SK-N-SH treated with all-trans-retinoic acid at 6 μM for 48 hours (cell line): ENCODE data around the gene ARRDC3.

Experiments used
- ATAC-seq: fragments of 200-7000 bp; cut with Tn5 transposase; 3 replicates; pipeline ENCODE4 v1.9.1; 2020; ENCODE audit warnings: mild to moderate bottlenecking, moderate library complexity
- BACH2 ChIP-seq: fragments of 250-450 bp; sonication (Bioruptor Pico); IDR thresholded peaks from 2 replicates; pipeline ENCODE4 v1.9.0; 2021; ENCODE audit warnings: mild to moderate bottlenecking, borderline replicate concordance
- CSDC2 ChIP-seq: fragments of 250-450 bp; sonication (Bioruptor Pico); IDR thresholded peaks from 2 replicates; pipeline ENCODE4 v1.5.0; 2020; ENCODE audit warnings: mild to moderate bottlenecking, moderate library complexity
- ESRRG ChIP-seq: fragments of 250-450 bp; sonication (Bioruptor Pico); IDR thresholded peaks from 2 replicates; pipeline ENCODE4 v1.6.1; 2021; ENCODE audit warnings: mild to moderate bottlenecking
- GLIS3 ChIP-seq: fragments of 250-450 bp; sonication (Bioruptor Pico); IDR thresholded peaks from 2 replicates; pipeline ENCODE4 v1.5.0; 2020; ENCODE audit warnings: mild to moderate bottlenecking, moderate library complexity
- ISL1 ChIP-seq: fragments of 250-450 bp; sonication (Bioruptor Pico); IDR thresholded peaks from 2 replicates; pipeline ENCODE4 v2.1.2; 2022; ENCODE audit warnings: mild to moderate bottlenecking, moderate library complexity
- OSR1 ChIP-seq: fragments of 250-450 bp; sonication (Bioruptor Pico); IDR thresholded peaks from 2 replicates; pipeline ENCODE4 v1.8.0; 2022; ENCODE audit warnings: moderate library complexity, mild to moderate bottlenecking, inconsistent platforms
- PPARA ChIP-seq: fragments of 250-450 bp; sonication (Bioruptor Pico); IDR thresholded peaks from 2 replicates; pipeline ENCODE4 v1.5.0; 2020; ENCODE audit warnings: mild to moderate bottlenecking, borderline replicate concordance
- RARB ChIP-seq: fragments of 250-450 bp; sonication (Bioruptor Pico); IDR thresholded peaks from 2 replicates; pipeline ENCODE4 v1.8.0; 2021; ENCODE audit warnings: mild to moderate bottlenecking, moderate library complexity
- SNAI2 ChIP-seq: fragments of 250-450 bp; sonication (Bioruptor Pico); IDR thresholded peaks from 2 replicates; pipeline ENCODE4 v1.5.0; 2020; ENCODE audit warnings: mild to moderate bottlenecking, moderate library complexity
- TCF4 ChIP-seq: fragments of 250-450 bp; sonication (Bioruptor Pico); IDR thresholded peaks from 2 replicates; pipeline ENCODE4 v1.8.0; 2021; ENCODE audit warnings: mild to moderate bottlenecking, moderate library complexity, borderline replicate concordance
- TOX ChIP-seq: fragments of 250-450 bp; sonication (Bioruptor Pico); IDR thresholded peaks from 2 replicates; pipeline ENCODE4 v1.8.0; 2021; ENCODE audit warnings: mild to moderate bottlenecking, moderate library complexity, borderline replicate concordance
- ZC3H10 ChIP-seq: fragments of 250-450 bp; sonication (Bioruptor Pico); IDR thresholded peaks from 2 replicates; pipeline ENCODE4 v1.5.1; 2021; ENCODE audit warnings: mild to moderate bottlenecking, moderate library complexity
- ZFP3 ChIP-seq: fragments of 250-450 bp; sonication (Bioruptor Pico); IDR thresholded peaks from 2 replicates; pipeline ENCODE4 v1.5.0; 2020; ENCODE audit warnings: mild to moderate bottlenecking, moderate library complexity
- ZNF565 ChIP-seq: fragments of 450-650 bp; formaldehyde crosslinking; conservative IDR thresholded peaks from 2 replicates; pipeline ENCODE4 v1.5.0; 2020; ENCODE audit warnings: low read depth, mild to moderate bottlenecking, moderate library complexity
- ZNF8 ChIP-seq: fragments of 450-650 bp; formaldehyde crosslinking; IDR thresholded peaks from 2 replicates; pipeline ENCODE4 v1.5.0; 2020; ENCODE audit warnings: mild to moderate bottlenecking, moderate library complexity
- TF ChIP-seq, protein P1 (sequence below): fragments of 250-450 bp; sonication (Bioruptor Pico); IDR thresholded peaks from 2 replicates; pipeline ENCODE4 v1.5.1; 2020; ENCODE audit warnings: low read depth, mild to moderate bottlenecking, moderate library complexity
- TF ChIP-seq, protein P2 (sequence below): fragments of 250-450 bp; sonication (Bioruptor Pico); IDR thresholded peaks from 2 replicates; pipeline ENCODE4 v1.8.0; 2020; ENCODE audit warnings: mild to moderate bottlenecking, moderate library complexity, borderline replicate concordance
- TF ChIP-seq, protein P3 (sequence below): fragments of 250-450 bp; sonication (Bioruptor Pico); IDR thresholded peaks from 2 replicates; pipeline ENCODE4 v1.5.0; 2020; ENCODE audit warnings: mild to moderate bottlenecking, moderate library complexity
- TF ChIP-seq, protein P4 (sequence below): fragments of 250-450 bp; sonication (Bioruptor Pico); IDR thresholded peaks from 2 replicates; pipeline ENCODE4 v1.5.1; 2021; ENCODE audit warnings: mild to moderate bottlenecking, moderate library complexity

The ARRDC3 gene

DNA sequence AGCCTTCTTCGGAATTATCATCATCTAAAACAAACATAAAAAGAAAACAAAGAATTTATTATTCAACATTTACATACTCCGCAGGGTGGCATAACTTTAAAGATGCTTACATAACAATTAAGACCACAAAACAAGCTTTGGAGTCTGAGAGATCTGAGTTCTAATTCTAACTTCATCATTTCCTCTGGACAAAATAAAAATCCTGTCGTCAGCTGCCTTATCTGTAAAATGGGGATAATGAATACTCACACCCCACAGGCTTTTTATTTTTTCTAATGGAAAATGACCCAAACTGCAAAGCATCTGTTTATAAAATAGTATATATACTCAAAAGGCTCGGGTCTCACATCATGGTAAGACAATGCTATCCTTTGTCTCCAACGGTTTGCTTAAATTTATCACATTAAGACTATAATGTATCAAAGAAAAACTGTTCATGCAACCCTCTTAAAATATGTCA lies 4.3 kb downstream of the ARRDC3 start:
- TF ChIP-seq GLIS3 = no peak
- no peak for TF ChIP-seq CSDC2 (CRISPR knock-in tag)
- TF ChIP-seq, protein P1, sequence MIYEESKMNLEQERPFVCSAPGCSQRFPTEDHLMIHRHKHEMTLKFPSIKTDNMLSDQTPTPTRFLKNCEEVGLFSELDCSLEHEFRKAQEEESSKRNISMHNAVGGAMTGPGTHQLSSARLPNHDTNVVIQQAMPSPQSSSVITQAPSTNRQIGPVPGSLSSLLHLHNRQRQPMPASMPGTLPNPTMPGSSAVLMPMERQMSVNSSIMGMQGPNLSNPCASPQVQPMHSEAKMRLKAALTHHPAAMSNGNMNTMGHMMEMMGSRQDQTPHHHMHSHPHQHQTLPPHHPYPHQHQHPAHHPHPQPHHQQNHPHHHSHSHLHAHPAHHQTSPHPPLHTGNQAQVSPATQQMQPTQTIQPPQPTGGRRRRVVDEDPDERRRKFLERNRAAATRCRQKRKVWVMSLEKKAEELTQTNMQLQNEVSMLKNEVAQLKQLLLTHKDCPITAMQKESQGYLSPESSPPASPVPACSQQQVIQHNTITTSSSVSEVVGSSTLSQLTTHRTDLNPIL (CRISPR knock-in tag) = no peak
- TF ChIP-seq ZNF8 (CRISPR knock-in tag) = no peak
- TF ChIP-seq ZNF565 (CRISPR knock-in tag) = no peak
- TF ChIP-seq ESRRG (CRISPR knock-in tag) = no peak
- TF ChIP-seq, all 23 proteins: peak for 0
- ATAC-seq = no peak

DNA sequence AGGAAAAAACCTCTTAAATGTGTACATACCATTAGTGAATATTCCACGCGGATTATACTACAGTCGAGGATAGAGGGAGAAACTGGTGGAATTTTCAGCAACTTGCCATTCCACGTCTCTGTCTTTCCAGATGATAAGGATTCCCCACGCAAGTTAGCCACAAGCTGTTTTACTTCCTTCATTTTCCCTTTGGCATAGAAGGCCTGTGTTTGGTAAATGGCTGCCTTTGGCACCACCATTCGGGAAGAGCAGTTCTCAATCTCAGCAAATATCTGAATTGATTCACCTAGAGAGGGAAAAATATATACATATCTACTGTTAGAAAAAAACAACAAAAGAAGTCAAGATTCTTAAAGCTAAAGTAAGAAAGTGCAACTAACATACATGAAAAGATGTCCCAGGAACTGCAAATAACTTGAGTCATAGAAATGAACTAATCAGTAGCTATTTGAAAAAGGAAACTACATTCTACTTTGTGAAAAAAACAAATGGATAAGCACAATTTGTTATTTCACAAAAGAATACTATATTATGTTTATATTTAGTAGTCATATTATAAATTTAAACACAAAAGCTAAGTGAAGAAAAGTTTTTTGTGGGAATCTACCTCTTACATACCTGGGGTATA lies 8.1 kb downstream of the ARRDC3 start:
- no peak for ATAC-seq
- TF ChIP-seq ZFP3 (CRISPR knock-in tag) = no peak
- TF ChIP-seq TCF4 (CRISPR knock-in tag) = no peak
- no peak for TF ChIP-seq ESRRG (CRISPR knock-in tag)
- TF ChIP-seq, protein P2, sequence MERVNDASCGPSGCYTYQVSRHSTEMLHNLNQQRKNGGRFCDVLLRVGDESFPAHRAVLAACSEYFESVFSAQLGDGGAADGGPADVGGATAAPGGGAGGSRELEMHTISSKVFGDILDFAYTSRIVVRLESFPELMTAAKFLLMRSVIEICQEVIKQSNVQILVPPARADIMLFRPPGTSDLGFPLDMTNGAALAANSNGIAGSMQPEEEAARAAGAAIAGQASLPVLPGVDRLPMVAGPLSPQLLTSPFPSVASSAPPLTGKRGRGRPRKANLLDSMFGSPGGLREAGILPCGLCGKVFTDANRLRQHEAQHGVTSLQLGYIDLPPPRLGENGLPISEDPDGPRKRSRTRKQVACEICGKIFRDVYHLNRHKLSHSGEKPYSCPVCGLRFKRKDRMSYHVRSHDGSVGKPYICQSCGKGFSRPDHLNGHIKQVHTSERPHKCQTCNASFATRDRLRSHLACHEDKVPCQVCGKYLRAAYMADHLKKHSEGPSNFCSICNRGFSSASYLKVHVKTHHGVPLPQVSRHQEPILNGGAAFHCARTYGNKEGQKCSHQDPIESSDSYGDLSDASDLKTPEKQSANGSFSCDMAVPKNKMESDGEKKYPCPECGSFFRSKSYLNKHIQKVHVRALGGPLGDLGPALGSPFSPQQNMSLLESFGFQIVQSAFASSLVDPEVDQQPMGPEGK (CRISPR knock-in tag) = no peak
- TF ChIP-seq ZC3H10 (CRISPR knock-in tag) = no peak
- no peak for TF ChIP-seq BACH2

DNA sequence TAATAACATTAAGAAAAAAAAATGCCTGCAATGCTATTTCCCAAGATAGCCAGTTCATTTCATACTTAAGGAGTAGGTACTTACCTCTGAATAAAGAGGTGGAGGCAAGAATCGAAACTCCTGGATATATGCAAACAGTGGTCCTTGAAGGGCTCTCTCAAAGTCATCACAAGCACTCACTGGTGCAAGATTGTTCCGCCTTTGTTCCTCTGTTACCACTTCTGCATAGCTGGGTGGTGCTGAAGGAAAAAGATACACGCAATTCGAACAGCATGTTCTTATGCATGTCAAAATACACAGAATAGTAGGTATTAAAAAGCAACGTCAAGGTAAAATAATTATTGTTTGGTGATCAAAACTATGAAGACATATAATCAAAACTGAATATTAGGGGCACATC lies 9.5 kb downstream of the ARRDC3 start:
- TF ChIP-seq ZC3H10 (CRISPR knock-in tag) = no peak
- TF ChIP-seq, protein P1 (CRISPR knock-in tag) = no peak

DNA sequence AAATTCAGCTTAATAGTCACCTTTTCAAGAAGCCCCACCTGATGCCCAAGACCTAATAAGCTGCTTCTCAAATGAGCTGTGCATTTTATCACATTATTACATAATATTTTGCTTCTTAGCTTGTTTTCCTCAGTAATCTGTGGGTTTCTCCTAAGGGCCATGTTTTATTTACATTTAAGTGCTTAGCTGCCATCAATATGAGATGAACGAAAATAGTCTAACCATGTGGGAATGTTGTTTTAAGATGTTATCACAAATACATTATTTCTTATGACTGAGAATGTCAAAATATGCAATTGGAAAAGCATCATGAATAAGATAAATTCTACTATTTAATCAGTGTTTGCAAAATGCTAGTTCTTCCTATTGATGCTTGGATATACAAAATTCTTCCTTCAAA lies 10.1 kb downstream of the ARRDC3 start:
- TF ChIP-seq ISL1 (CRISPR knock-in tag) = peak; percentile 34; the same call in 1 of the 2 replicates
- TF ChIP-seq, protein P3, sequence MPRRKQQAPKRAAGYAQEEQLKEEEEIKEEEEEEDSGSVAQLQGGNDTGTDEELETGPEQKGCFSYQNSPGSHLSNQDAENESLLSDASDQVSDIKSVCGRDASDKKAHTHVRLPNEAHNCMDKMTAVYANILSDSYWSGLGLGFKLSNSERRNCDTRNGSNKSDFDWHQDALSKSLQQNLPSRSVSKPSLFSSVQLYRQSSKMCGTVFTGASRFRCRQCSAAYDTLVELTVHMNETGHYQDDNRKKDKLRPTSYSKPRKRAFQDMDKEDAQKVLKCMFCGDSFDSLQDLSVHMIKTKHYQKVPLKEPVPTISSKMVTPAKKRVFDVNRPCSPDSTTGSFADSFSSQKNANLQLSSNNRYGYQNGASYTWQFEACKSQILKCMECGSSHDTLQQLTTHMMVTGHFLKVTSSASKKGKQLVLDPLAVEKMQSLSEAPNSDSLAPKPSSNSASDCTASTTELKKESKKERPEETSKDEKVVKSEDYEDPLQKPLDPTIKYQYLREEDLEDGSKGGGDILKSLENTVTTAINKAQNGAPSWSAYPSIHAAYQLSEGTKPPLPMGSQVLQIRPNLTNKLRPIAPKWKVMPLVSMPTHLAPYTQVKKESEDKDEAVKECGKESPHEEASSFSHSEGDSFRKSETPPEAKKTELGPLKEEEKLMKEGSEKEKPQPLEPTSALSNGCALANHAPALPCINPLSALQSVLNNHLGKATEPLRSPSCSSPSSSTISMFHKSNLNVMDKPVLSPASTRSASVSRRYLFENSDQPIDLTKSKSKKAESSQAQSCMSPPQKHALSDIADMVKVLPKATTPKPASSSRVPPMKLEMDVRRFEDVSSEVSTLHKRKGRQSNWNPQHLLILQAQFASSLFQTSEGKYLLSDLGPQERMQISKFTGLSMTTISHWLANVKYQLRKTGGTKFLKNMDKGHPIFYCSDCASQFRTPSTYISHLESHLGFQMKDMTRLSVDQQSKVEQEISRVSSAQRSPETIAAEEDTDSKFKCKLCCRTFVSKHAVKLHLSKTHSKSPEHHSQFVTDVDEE = no peak
- ATAC-seq = no peak

More for the DNA sequence above, 9.5 kb downstream of the ARRDC3 start:
- ATAC-seq = no peak; the same call in 2 of the 3 replicates

DNA sequence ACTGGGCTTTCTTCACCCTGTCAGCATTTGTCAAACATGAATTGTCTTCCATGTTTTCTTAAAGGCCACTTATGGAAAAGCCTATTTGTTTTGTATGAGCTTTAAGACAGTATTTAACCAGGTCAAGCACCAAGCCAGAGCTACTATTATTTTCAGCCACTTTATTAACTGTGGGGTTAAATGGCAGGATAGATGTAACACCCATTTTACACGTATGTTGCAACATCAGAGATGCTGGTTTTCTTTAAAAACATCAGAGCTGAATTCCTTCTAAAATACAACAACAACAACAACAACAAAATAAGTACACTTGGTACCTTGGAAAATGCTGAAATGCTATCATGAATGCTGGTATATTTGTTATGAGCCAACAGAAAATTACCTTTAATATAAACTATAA lies 13.6 kb downstream of the ARRDC3 start:
- no peak for ATAC-seq
- TF ChIP-seq, protein P4, sequence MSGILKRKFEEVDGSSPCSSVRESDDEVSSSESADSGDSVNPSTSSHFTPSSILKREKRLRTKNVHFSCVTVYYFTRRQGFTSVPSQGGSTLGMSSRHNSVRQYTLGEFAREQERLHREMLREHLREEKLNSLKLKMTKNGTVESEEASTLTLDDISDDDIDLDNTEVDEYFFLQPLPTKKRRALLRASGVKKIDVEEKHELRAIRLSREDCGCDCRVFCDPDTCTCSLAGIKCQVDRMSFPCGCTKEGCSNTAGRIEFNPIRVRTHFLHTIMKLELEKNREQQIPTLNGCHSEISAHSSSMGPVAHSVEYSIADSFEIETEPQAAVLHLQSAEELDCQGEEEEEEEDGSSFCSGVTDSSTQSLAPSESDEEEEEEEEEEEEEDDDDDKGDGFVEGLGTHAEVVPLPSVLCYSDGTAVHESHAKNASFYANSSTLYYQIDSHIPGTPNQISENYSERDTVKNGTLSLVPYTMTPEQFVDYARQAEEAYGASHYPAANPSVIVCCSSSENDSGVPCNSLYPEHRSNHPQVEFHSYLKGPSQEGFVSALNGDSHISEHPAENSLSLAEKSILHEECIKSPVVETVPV (CRISPR knock-in tag) = no peak
- no peak for TF ChIP-seq CSDC2 (CRISPR knock-in tag)
- TF ChIP-seq SNAI2 (CRISPR knock-in tag) = no peak
- no peak for TF ChIP-seq PPARA
- TF ChIP-seq OSR1 (CRISPR knock-in tag) = no peak
- TF ChIP-seq BACH2 = no peak
- TF ChIP-seq, protein P2 (CRISPR knock-in tag) = no peak
- no peak for TF ChIP-seq ZNF8 (CRISPR knock-in tag)
- no peak for TF ChIP-seq RARB (CRISPR knock-in tag)
- TF ChIP-seq TOX (CRISPR knock-in tag) = no peak
- TF ChIP-seq ISL1 (CRISPR knock-in tag) = no peak
- no peak for TF ChIP-seq ESRRG (CRISPR knock-in tag)
- no peak for TF ChIP-seq ZC3H10 (CRISPR knock-in tag)
- no peak for TF ChIP-seq ZNF565 (CRISPR knock-in tag)
- TF ChIP-seq, protein P3 = no peak
- no peak for TF ChIP-seq ZFP3 (CRISPR knock-in tag)
- TF ChIP-seq TCF4 (CRISPR knock-in tag) = no peak
